Endothelial cell of umbilical vein (primary cell): ENCODE data around the gene DCAF11. TPM values are rescaled to one million over a fixed set of nuclear protein-coding genes. Genes with fewer than 3 reads are reported as not detected.

Experiments used
- BruUV-seq: library from RNA; stranded (reverse); fragments of 400-500 nt; replicated peaks from 2 replicates; lab custom pipeline; 2021; lab: Mats Ljungman, UMichigan
- CTCF ChIA-PET: fragments of 300-600, 350-600 bp; sonication (Branson Sonifier 250); formaldehyde crosslinking; loops from one replicate; lab custom pipeline; 2021; ENCODE audit warnings: antibody characterized with exemption, inconsistent platforms; lab: Charles Lee
- POLR2A ChIA-PET: fragments of 300-600, 350-600 bp; sonication (Branson Sonifier 250); formaldehyde crosslinking; loops from one replicate; lab custom pipeline; 2021; ENCODE audit warnings: antibody characterized with exemption, inconsistent platforms; lab: Charles Lee
- DNase-seq: peaks from one replicate; pipeline ENCODE4 v3.0.0-alpha.2; 2011; ENCODE audit warnings: low read depth, low spot score
- FAIRE-seq: peaks from 2 replicates; lab custom pipeline; 2011; peaks lifted over from hg19 to GRCh38; lab: Jason Lieb, UNC
- H2AFZ ChIP-seq: 2 replicates; pipeline ENCODE4 v1.6.0; 2012; ENCODE audit warnings: low read depth, low read length, control low read depth, inconsistent platforms
- H3K27ac ChIP-seq: 2 replicates; pipeline ENCODE4 v1.5.1; 2011; ENCODE audit warnings: low read depth, mild to moderate bottlenecking, control low read depth, low read length, moderate library complexity; ENCODE audit not compliant: insufficient read depth
- H3K27me3 ChIP-seq, 2 experiments: 2 replicates each; pipeline versions ENCODE4 v1.6.0 to v1.6.1; 2011; ENCODE audit warnings: low read length in 2 of 2, mixed read lengths in 1 of 2; ENCODE audit not compliant: control insufficient read depth in 2 of 2, insufficient read depth in 2 of 2
- H3K36me3 ChIP-seq, 2 experiments: 2 replicates in 1 of 2; 3 replicates in 1 of 2; pipeline ENCODE4 v1.5.1; 2011; ENCODE audit warnings: low read length in 2 of 2, mild to moderate bottlenecking in 1 of 2, moderate library complexity in 1 of 2; ENCODE audit not compliant: control insufficient read depth in 2 of 2, insufficient read depth in 2 of 2; ENCODE audit errors: extremely low read depth in 1 of 2
- H3K4me1 ChIP-seq: 3 replicates; pipeline ENCODE4 v1.5.1; 2011; ENCODE audit warnings: mild to moderate bottlenecking, low read length; ENCODE audit not compliant: control insufficient read depth, insufficient read depth; ENCODE audit errors: extremely low read depth
- H3K4me2 ChIP-seq: 2 replicates; pipeline ENCODE4 v1.6.1; 2011; ENCODE audit warnings: low read length, control low read depth, mixed read lengths; ENCODE audit not compliant: insufficient read depth
- H3K4me3 ChIP-seq, 3 experiments: fragments of 200-600 bp in 1 of 3; sonication (generic), shearing (Covaris generic) in 1 of 3; replicated peaks in 1 of 3; 2 replicates each; pipeline ENCODE4 v1.5.1; 2011 to 2016; ENCODE audit warnings: control low read depth in 3 of 3, low read length in 3 of 3, mild to moderate bottlenecking in 2 of 3, inconsistent platforms in 1 of 3, low read depth in 1 of 3, moderate library complexity in 1 of 3; ENCODE audit not compliant: insufficient read depth in 1 of 3
- H3K79me2 ChIP-seq: 2 replicates; pipeline ENCODE4 v1.6.0; 2012; ENCODE audit warnings: low read length, inconsistent platforms; ENCODE audit not compliant: control insufficient read depth, insufficient read depth
- H3K9ac ChIP-seq: replicated peaks from 2 replicates; pipeline ENCODE3; 2011; ENCODE audit warnings: low read length, control low read depth; ENCODE audit not compliant: insufficient read depth; ENCODE audit errors: extremely low read depth
- H3K9me1 ChIP-seq: replicated peaks from 3 replicates; pipeline ENCODE4 v1.6.0; 2011; ENCODE audit warnings: mild to moderate bottlenecking, low read length; ENCODE audit not compliant: control insufficient read depth, insufficient read depth; ENCODE audit errors: extremely low read depth
- H3K9me3 ChIP-seq: replicated peaks from 2 replicates; pipeline ENCODE4 v1.5.1; 2012; ENCODE audit warnings: low read length, inconsistent platforms; ENCODE audit not compliant: control insufficient read depth, insufficient read depth
- H4K20me1 ChIP-seq: replicated peaks from 2 replicates; pipeline ENCODE3; 2011; ENCODE audit warnings: mild to moderate bottlenecking, low read length; ENCODE audit not compliant: control insufficient read depth, insufficient read depth; ENCODE audit errors: extremely low read depth
- CTCF ChIP-seq, 2 donors: IDR thresholded peaks; 1 replicate in 1 of 2; 2 replicates in 1 of 2; pipeline ENCODE4 v1.5.1; 2011; ENCODE audit warnings: low read length in 2 of 2, mild to moderate bottlenecking in 2 of 2, moderate library complexity in 2 of 2, control low read depth in 1 of 2, inconsistent platforms in 1 of 2, low read depth in 1 of 2; ENCODE audit not compliant: insufficient read depth in 1 of 2; ENCODE audit errors: extremely low read depth in 1 of 2
- EZH2 ChIP-seq: IDR thresholded peaks from 2 replicates; pipeline ENCODE4 v1.6.1; 2012; ENCODE audit warnings: borderline replicate concordance, low read depth, mild to moderate bottlenecking, moderate library complexity, low read length, inconsistent platforms; ENCODE audit not compliant: severe bottlenecking
- FOS ChIP-seq: IDR thresholded peaks from 2 replicates; pipeline ENCODE4 v1.6.1; 2011; ENCODE audit warnings: mild to moderate bottlenecking, low read length, moderate library complexity, borderline replicate concordance; ENCODE audit not compliant: insufficient read depth
- GATA2 ChIP-seq: IDR thresholded peaks from 2 replicates; pipeline ENCODE4 v1.7.0; 2011; ENCODE audit warnings: low read depth, mild to moderate bottlenecking, moderate library complexity, mixed read lengths, low read length; ENCODE audit not compliant: insufficient read length, insufficient read depth
- JUN ChIP-seq: IDR thresholded peaks from 2 replicates; pipeline ENCODE4 v1.6.1; 2011; ENCODE audit warnings: borderline replicate concordance, low read depth; ENCODE audit not compliant: insufficient read length, insufficient read depth
- MAX ChIP-seq: IDR thresholded peaks from 2 replicates; pipeline ENCODE4 v1.6.1; 2011; ENCODE audit not compliant: insufficient read depth, insufficient read length
- MYC ChIP-seq: IDR thresholded peaks from one replicate; pipeline ENCODE4 v1.6.1; 2011; ENCODE audit warnings: mild to moderate bottlenecking, low read depth, low read length
- POLR2A ChIP-seq: IDR thresholded peaks from 2 replicates; pipeline ENCODE4 v1.6.1; 2012; ENCODE audit warnings: low read depth, mild to moderate bottlenecking, control low read depth, low read length
- POLR2AphosphoS5 ChIP-seq: IDR thresholded peaks from 2 replicates; pipeline ENCODE4 v1.6.1; 2012; ENCODE audit warnings: low read depth, mild to moderate bottlenecking, control low read depth, low read length, moderate library complexity; ENCODE audit not compliant: insufficient read depth
- dilution Hi-C: fragments of 300-500 bp; cut with MboI; formaldehyde crosslinking; loops from one replicate; pipeline ENCODE4 v1.15.0; 2019; ENCODE audit warnings: low sequenced_read_pairs; ENCODE audit not compliant: extremely low pct_ligation_motif_present
- intact Hi-C: fragments of 100-400 bp; cut with micrococcal nuclease; formaldehyde crosslinking; loops from one replicate; pipeline ENCODE4 v1.10.0; 2022
- polyA plus RNA-seq, 4 experiments: library from polyadenylated mRNA; depleted of rRNA in 3 of 4; stranded (reverse) in 3 of 4; unstranded in 1 of 4; fragments of >200 nt; gene quantifications; 2 replicates each; pipeline versions ENCODE4 v1.2.1 to v1.2.3, GENCODE V29; 2011 to 2012; ENCODE audit warnings: missing spikeins in 1 of 4
- total RNA-seq: library from RNA; stranded (reverse); gene quantifications from 2 replicates; pipeline ENCODE4 v1.2.3, GENCODE V29; 2021

Gene DCAF11
- total and polyA plus RNA-seq, 2 donors (not counting 3 experiments of a cell fraction or from before 2014, with no cell fraction given): 37.3 to 38.5 TPM

GRCh38 chr14:24113379-24113800, 1.2 kb upstream of the DCAF11 start:
- Histone ChIP-seq H3K4me2 (peak overlapping the region; percentile 90), H2AFZ (peak overlapping the region; percentile 97), H4K20me1 (no peaks in the 10 kb centered on the region), H3K9me3 (no peaks in the 10 kb centered on the region), H3K9me1 (no peaks in the 10 kb centered on the region), H3K9ac (peak overlapping the region; percentile 88), H3K4me3 (peak overlapping the region; percentile 46 to 92 (median 84)), H3K79me2 (no peaks in the 10 kb centered on the region), H3K36me3 (peaks cover 4 to 5% of the 10 kb centered on the region in 2 experiments), H3K27ac (peak overlapping the region; percentile 88), H3K4me1 (peaks cover 18% of the 10 kb centered on the region), H3K27me3 (no peaks in the 10 kb centered on the region)
- TF ChIP-seq MAX (no peak), EZH2 (no peak), JUN (no peak), GATA2 (no peak), POLR2AphosphoS5 (no peak), FOS (no peak), CTCF (IDR thresholded peaks at IDR 0.05; ENCODE audit: extremely low read depth in 1 of 2, insufficient read depth in 1 of 2, low read depth in 1 of 2, low read length in 2 of 2) (no peak), MYC (no peak), POLR2A (no peak)
- ChIA-PET POLR2A (interaction anchor here (2.0 to 2.3 kb wide), 2 partner anchors 19 to 33 kb away, joined by 11 to 13 read pairs; partner anchors contain the start of genes PCK2 and PSME2), CTCF (interaction anchor here (1.5 to 2.9 kb wide), 6 partner anchors 19 to 56 kb away, joined by 5 to 27 read pairs (median 12); partner anchors contain the start of genes EMC9, IRF9 and PCK2)
- no TSS peak for BruUV-seq
- intact Hi-C loops: loop anchor here (5.0 kb wide), 1 partner anchor 1181 kb away; no protein-coding TSS in a partner anchor
- dilution Hi-C loops: no loop called here
- FAIRE-seq: peak; percentile 21
- DNase-seq: no peak
